Lung (tissue), 12 donors: ENCODE measurements around the gene ATP2B3. TPM values are rescaled to one million over a fixed set of nuclear protein-coding genes. Genes with fewer than 3 reads are reported as not detected.

Experiments used
- ATAC-seq: fragments of 200-7000 bp; cut with Tn5 transposase; one replicate; pipeline ENCODE4 v1.9.1; 2020; ENCODE audit warnings: moderate number of reproducible peaks; ENCODE audit not compliant: insufficient read depth, low FRiP score
- DNase-seq, 3 donors: peaks; one replicate each; pipeline ENCODE4 v3.0.0-alpha.2; 2013 to 2017
- H3K27ac ChIP-seq, 2 donors: one replicate each; pipeline ENCODE4 v1.5.1; 2013; ENCODE audit warnings: mild to moderate bottlenecking in 2 of 2, moderate library complexity in 2 of 2, control low read depth in 1 of 2, inconsistent platforms in 1 of 2, low read depth in 1 of 2, low read length in 1 of 2
- H3K27me3 ChIP-seq, 3 donors: one replicate each; pipeline ENCODE4 v1.5.1; 2013; ENCODE audit warnings: low read length in 2 of 3; ENCODE audit not compliant: control insufficient read depth in 3 of 3, insufficient read depth in 3 of 3
- H3K36me3 ChIP-seq, 4 donors: one replicate each; pipeline ENCODE4 v1.5.1; 2013; ENCODE audit warnings: low read length in 4 of 4, mild to moderate bottlenecking in 1 of 4, moderate library complexity in 1 of 4; ENCODE audit not compliant: control insufficient read depth in 4 of 4, insufficient read depth in 4 of 4
- H3K4me1 ChIP-seq, 5 donors: one replicate each; pipeline ENCODE4 v1.5.1; 2013; ENCODE audit warnings: low read length in 5 of 5, mild to moderate bottlenecking in 2 of 5, moderate library complexity in 1 of 5; ENCODE audit not compliant: control insufficient read depth in 5 of 5, insufficient read depth in 5 of 5
- H3K4me3 ChIP-seq: one replicate; pipeline ENCODE4 v1.5.1; 2013; ENCODE audit warnings: mild to moderate bottlenecking, control low read depth, moderate library complexity
- H3K9ac ChIP-seq, 2 donors: one replicate each; pipeline ENCODE4 v1.5.1; 2013; ENCODE audit warnings: low read length in 2 of 2, control low read depth in 1 of 2; ENCODE audit not compliant: insufficient read depth in 1 of 2
- H3K9me3 ChIP-seq, 4 donors: one replicate each; pipeline ENCODE4 v1.5.1; 2013; ENCODE audit warnings: low read length in 3 of 4, mild to moderate bottlenecking in 1 of 4, moderate library complexity in 1 of 4; ENCODE audit not compliant: control insufficient read depth in 4 of 4, insufficient read depth in 3 of 4
- WGBS, 2 donors: extraction: QIAGEN DNeasy Blood & Tissue Kit; methylation state at CpG; one replicate each; pipeline ENCODE4 v1.1.7; 2013; 5-methylcytosine and 5-hydroxymethylcytosine counted together
- polyA plus RNA-seq, 2 donors: library from polyadenylated mRNA; stranded (reverse); fragments of 200-250 nt; gene quantifications; one replicate each; pipeline ENCODE4 v1.2.1, GENCODE V29; 2013
- total RNA-seq, 2 donors: library from RNA; depleted of rRNA in 1 of 2; stranded (reverse); fragments of >200 nt in 1 of 2; gene quantifications; one replicate each; pipeline ENCODE4 v1.2.1, GENCODE V29; 2014 to 2021
- TF ChIP-seq, protein P1 (sequence below): IDR thresholded peaks from 2 replicates; pipeline ENCODE4 v1.5.1; 2012; ENCODE audit warnings: mild to moderate bottlenecking; ENCODE audit errors: control extremely low read depth, extremely low read depth
- donor health status: control.
- donor health status: control.
- donor health status: Bipolar disorder and iron deficiency.
- donor health status: healthy.
- donor health status: DM: yes; HTN: yes; CAD: no.

The ATP2B3 gene
- total and polyA plus RNA-seq, 4 donors = 0.21 to 0.54 TPM; not detected in 2

DNA sequence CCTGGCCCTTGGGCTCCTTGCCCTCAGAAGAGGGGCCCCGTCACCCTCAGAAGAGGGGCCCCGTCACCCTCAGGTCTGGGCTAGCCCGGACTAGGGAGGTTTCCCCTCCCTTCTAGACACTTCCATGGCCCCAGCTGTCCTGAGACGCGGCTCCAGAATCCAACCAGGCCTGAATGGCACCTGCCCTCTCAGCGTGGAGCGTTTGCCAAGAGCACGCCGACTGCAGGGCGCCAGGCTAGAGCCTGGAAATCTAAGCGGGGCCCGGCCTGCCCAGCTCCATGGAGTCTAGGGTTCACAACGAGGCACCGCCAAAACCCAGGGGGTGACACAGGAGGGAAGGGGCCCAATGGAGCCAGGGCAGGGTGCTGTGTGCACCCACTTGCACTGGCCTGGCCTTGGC lies 7.8 kb upstream of the ATP2B3 start:
- H3K9me3 ChIP-seq = peaks cover 0 to 3% (median 0%) of the 10 kb centered on the region in 4 donors
- WGBS, 2 donors = 82 to 88% methylated on average over 7 to 14 of the region's 14 CpGs
- no peak overlapping the region for H3K4me3 ChIP-seq
- no peak overlapping the region for H3K27ac ChIP-seq
- H3K4me1 ChIP-seq = no peaks in the 10 kb centered on the region
- H3K9ac ChIP-seq = no peak overlapping the region
- H3K36me3 ChIP-seq = peaks cover 0 to 5% (median 0%) of the 10 kb centered on the region in 4 donors
- TF ChIP-seq, protein P1, sequence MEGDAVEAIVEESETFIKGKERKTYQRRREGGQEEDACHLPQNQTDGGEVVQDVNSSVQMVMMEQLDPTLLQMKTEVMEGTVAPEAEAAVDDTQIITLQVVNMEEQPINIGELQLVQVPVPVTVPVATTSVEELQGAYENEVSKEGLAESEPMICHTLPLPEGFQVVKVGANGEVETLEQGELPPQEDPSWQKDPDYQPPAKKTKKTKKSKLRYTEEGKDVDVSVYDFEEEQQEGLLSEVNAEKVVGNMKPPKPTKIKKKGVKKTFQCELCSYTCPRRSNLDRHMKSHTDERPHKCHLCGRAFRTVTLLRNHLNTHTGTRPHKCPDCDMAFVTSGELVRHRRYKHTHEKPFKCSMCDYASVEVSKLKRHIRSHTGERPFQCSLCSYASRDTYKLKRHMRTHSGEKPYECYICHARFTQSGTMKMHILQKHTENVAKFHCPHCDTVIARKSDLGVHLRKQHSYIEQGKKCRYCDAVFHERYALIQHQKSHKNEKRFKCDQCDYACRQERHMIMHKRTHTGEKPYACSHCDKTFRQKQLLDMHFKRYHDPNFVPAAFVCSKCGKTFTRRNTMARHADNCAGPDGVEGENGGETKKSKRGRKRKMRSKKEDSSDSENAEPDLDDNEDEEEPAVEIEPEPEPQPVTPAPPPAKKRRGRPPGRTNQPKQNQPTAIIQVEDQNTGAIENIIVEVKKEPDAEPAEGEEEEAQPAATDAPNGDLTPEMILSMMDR = no peak
- H3K27me3 ChIP-seq = no peaks in the 10 kb centered on the region
- ATAC-seq (no peak), DNase-seq (no peak)

GRCh38 chrX:153510383-153510782 lies 7.1 kb upstream of the ATP2B3 start:
- TF ChIP-seq, protein P1 = no peak
- Histone ChIP-seq H3K36me3 (peaks cover 0 to 5% (median 0%) of the 10 kb centered on the region in 4 donors), H3K27me3 (peaks cover 0 to 2% (median 1%) of the 10 kb centered on the region in 3 donors), H3K4me3 (no peak overlapping the region), H3K9me3 (peaks cover 0 to 3% (median 0%) of the 10 kb centered on the region in 4 donors), H3K9ac (no peak overlapping the region), H3K27ac (no peak overlapping the region), H3K4me1 (no peaks in the 10 kb centered on the region)
- WGBS, 2 donors = 63 to 69% methylated on average over 2 to 11 of the region's 11 CpGs
- DNase-seq (no peak), ATAC-seq (no peak)

- peaks cover 0 to 15% (median 11%) of the 10 kb centered on the region in 3 donors for H3K27me3 ChIP-seq
- no peaks in the 10 kb centered on the region for H3K4me1 ChIP-seq
- WGBS, 2 donors = 68 to 74% methylated on average over 16 to 17 of the region's 17 CpGs
- H3K27ac ChIP-seq = no peak overlapping the region
- TF ChIP-seq, protein P1 = no peak
- peaks cover 0 to 2% (median 0%) of the 10 kb centered on the region in 4 donors for H3K9me3 ChIP-seq
- ATAC-seq = no peak
- H3K4me3 ChIP-seq = no peak overlapping the region
- H3K9ac ChIP-seq = no peak overlapping the region
- DNase-seq = no peak
- peaks cover 0 to 3% (median 0%) of the 10 kb centered on the region in 4 donors for H3K36me3 ChIP-seq
These were observed 5.5 kb upstream of the ATP2B3 start for GRCh38 chrX:153511784-153512500.
